GM19239 (cell line): ENCODE results near the gene COX4I1.

Experiments used
- DNase-seq: peaks from one replicate; pipeline ENCODE4 v3.0.0; 2011; ENCODE audit warnings: low spot score; ENCODE audit not compliant: insufficient read length
- FAIRE-seq: peaks from 2 replicates; lab custom pipeline; 2011; peaks lifted over from hg19 to GRCh38; lab: Jason Lieb, UNC

The COX4I1 gene

GRCh38 chr16:85765767-85766166 is 33.7 kb upstream of the COX4I1 start:
- DNase-seq: no peak
- FAIRE-seq: no peak

GRCh38 chr16:85767531-85767930 is 32.0 kb upstream of the COX4I1 start:
- FAIRE-seq (no peak), DNase-seq (no peak)

GRCh38 chr16:85768199-85768598 is 31.3 kb upstream of the COX4I1 start:
- FAIRE-seq (no peak), DNase-seq (no peak)

DNA sequence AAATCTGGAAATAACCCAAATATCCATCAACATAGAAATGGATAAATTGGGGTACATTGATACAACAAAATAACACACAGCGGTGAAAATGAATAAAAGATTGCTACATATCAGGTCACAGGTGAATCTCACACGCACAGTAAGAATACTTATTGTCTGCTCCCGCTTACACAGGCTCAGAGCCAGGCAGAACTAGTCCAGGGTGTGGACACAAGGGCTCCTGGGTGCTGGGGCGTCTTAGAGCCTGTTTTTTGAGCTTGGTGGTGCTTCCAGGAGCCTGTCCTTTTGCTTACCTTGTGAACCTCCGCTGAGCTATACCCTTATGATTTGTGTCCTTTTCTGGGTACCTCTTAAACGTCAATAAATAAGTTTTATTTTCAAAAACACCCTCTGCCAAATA is 28.8 kb upstream of the COX4I1 start:
- FAIRE-seq: no peak
- no peak for DNase-seq

- FAIRE-seq (no peak), DNase-seq (no peak)
Observed at GRCh38 chr16:85773044-85773443, 26.5 kb upstream of the COX4I1 start.

DNA sequence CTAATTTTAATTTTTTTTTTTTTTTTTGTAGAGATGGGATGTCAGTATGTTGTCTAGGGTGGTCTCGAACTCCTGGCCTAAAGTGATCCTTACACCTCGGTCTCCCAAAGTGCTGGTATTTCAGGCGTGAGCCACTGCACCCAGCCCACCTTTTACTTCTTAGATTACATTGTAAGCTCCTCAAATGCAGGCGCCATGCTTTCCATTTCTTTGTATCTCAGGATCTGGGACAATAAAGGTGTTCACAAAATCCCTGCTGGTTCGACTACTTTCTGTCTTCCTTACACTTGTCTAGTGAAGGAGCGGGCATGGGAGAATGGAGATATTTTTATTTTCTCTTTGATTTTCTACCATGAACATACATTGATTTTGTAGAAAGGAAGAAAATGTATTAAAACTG is 25.4 kb upstream of the COX4I1 start:
- no peak for DNase-seq
- FAIRE-seq: no peak

DNA sequence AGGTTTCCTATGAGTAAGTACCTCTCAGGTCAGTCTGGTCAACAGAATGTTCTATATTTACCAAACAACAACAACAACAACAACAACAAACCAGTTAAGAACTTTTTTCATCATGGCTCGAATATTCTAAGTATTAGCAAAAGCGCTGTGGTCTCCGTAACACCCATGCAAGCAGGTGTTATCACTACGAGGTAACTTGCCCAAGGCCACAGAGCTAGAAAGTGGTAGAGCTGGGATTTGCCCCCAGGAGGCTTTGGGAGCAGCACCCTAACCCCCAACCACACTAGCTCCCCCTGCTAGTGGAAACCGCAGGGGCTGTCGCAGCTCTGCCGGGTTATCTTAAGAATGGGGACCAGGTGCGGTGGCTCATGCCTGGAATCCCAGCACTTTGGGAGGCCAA is 24.7 kb upstream of the COX4I1 start:
- DNase-seq: no peak
- no peak for FAIRE-seq

- no peak for DNase-seq
- no peak for FAIRE-seq
Observed at GRCh38 chr16:85777583-85778310, 21.7 kb upstream of the COX4I1 start.

DNA sequence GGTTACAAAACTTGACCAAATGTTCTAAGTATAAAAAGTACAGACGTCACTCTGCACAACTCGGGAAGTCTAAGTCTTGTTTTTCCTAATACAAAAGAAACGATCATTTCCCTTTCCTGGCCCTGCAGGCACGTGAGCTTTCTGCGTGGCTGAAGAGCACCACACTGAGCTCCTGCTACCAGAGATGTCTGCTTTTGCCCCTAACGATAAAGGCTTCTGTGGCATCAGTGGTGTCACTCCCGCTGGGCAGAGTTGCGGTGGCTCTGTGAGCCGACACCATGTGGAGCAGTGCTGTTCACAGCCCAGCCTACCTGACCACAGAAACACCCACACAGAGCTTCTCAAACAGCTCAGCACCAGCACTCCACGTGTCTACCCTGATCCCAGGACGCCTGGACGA is 20.6 kb upstream of the COX4I1 start:
- DNase-seq: no peak
- no peak for FAIRE-seq

- DNase-seq (no peak), FAIRE-seq (no peak)
Observed at GRCh38 chr16:85780281-85780680, 19.2 kb upstream of the COX4I1 start.

GRCh38 chr16:85781156-85781555 is 18.3 kb upstream of the COX4I1 start:
- FAIRE-seq: no peak

DNA sequence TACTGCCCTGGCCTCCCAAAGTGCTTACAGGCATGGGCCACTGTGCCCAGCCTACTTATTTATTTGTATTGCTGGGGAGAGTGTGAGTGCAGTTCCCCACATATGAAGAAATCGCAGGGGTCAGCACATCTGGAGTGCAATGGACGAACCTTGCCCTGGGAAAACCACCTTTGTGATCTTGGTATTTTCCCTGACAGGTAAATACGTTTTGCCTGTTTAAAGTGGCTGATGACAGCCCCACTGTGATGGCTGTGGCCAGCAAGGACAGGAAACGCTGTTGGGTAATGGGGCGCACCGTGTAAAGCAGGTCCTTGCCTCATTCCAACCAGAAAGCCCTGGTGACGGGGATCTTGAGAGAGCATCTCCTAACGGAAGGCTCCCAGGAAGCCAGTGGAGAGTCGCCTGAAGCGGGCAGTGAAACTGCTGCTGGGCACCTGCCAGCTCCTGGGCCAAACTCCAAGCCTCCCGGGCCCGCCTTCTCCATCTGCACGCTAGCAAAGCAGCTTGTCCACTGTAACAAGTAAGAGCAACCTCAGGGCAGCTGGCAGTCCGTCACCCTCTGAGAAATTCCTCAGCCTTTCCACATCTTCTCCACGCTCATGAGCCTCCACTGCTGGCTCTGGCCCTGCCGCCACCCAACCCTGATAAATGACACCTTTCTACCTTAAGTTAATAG is 17.7 kb upstream of the COX4I1 start:
- FAIRE-seq (no peak), DNase-seq (no peak)

More at GRCh38 chr16:85781156-85781555, 18.3 kb upstream of the COX4I1 start:
- no peak for DNase-seq

GRCh38 chr16:85782451-85782850 is 17.0 kb upstream of the COX4I1 start:
- FAIRE-seq (no peak), DNase-seq (no peak)

GRCh38 chr16:85783441-85783840 is 16.1 kb upstream of the COX4I1 start:
- DNase-seq: no peak
- FAIRE-seq: no peak

- no peak for DNase-seq
- FAIRE-seq: no peak
Observed at GRCh38 chr16:85784813-85785212, 14.7 kb upstream of the COX4I1 start.

DNA sequence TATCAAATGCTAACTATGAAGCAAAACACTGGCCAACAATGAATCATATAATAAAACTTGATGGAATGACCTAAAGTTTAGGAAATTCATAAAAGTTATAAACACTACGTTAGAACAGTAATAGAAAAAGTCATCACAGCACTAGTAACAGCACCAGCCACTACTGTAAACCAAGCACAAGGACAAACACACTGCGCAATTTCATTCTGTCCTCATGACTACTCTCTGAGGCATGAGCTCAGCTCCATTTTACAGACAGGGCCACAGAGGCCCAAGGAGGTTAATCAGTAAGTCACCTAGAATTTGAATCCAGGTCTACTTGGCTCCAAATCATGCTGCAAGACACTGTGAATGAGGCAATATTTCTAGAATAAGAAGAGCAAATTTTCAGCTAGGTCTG is 13.6 kb upstream of the COX4I1 start:
- FAIRE-seq: no peak

DNA sequence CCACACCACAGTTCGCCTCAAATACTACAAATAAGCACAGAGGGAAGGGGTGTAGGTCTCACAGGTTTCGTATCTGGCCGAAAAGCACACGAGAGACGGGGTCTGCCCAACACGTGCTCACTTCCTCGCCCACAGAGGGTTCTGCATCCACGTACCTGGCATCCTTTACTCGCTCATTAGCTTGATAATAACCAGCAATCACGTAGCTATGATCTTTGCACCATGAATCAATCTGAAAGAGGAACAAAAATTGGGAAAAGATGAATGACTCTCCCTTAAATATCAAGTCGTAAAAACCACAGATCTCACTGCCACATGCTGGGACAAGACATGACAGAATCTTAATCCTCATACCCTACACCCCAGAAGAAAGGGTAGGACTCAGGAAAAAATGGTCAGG is 10.7 kb upstream of the COX4I1 start:
- DNase-seq (no peak), FAIRE-seq (no peak)

More for the DNA sequence above, 13.6 kb upstream of the COX4I1 start:
- DNase-seq: no peak

- no peak for FAIRE-seq
- DNase-seq: no peak
Observed at GRCh38 chr16:85789773-85790172, 9.7 kb upstream of the COX4I1 start.

GRCh38 chr16:85793662-85794298 is 5.7 kb upstream of the COX4I1 start:
- FAIRE-seq (no peak), DNase-seq (no peak)

DNA sequence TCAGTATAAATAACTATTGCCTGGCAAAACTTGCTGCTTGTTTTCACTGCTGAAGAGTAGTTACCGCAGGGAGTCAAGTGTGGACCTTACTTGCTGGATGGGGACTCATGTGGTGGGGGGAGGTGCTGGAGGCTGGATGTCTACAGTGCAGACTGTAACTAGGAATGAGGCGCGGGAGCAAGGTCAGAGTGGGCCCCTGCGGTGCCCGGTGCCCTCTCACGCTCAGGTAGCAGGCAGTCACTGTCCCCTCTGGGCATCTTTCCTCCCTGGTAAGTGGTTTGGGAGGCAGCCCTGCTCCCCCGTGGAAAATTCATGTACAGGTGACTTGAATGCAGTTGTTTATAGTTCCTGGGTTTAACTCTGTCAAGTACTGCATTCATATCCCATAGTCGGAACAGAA is 4.8 kb upstream of the COX4I1 start:
- DNase-seq (no peak), FAIRE-seq (no peak)

GRCh38 chr16:85796152-85796551 is 3.3 kb upstream of the COX4I1 start:
- FAIRE-seq: no peak
- DNase-seq: no peak
